Measurements from ENCODE around the gene TNFSF15. TPM values are rescaled to one million over a fixed set of nuclear protein-coding genes. Genes with fewer than 3 reads are reported as not detected.
"Not testable (repeated sequence)": the region's sequence is repeated elsewhere in the genome, so short reads cannot be mapped to it uniquely, and the experiment has no call there.

TNFSF15 gene
- total RNA-seq, 1 experiment from 2014 or later = 0.07 TPM

GRCh38 chr9:114737847-114738246 lies 68.0 kb downstream of the TNFSF15 start:
- in situ Hi-C loops (cut with HindIII; ENCODE audit: low pct_unique_long_range_greater_than_20kb, low sequenced_read_pairs) = no loop called here
- no peak for DNase-seq (ENCODE audit: low read depth)

- in situ Hi-C loops (cut with HindIII; ENCODE audit: low pct_unique_long_range_greater_than_20kb, low sequenced_read_pairs) = no loop called here
- no peak for DNase-seq (ENCODE audit: low read depth)
Observed at GRCh38 chr9:114737118-114737517, 68.7 kb downstream of the TNFSF15 start.

- no peak for DNase-seq (ENCODE audit: low read depth)
- in situ Hi-C loops (cut with HindIII; ENCODE audit: low pct_unique_long_range_greater_than_20kb, low sequenced_read_pairs) = no loop called here
Observed at GRCh38 chr9:114735704-114736103, 70.1 kb downstream of the TNFSF15 start.

- in situ Hi-C loops (cut with HindIII; ENCODE audit: low pct_unique_long_range_greater_than_20kb, low sequenced_read_pairs); DNase-seq (ENCODE audit: low read depth): not testable (repeated sequence)
Observed at GRCh38 chr9:114735139-114735538, 70.7 kb downstream of the TNFSF15 start.

Other genes with a start within 250 kb of the TNFSF15 start
- 127 and 149 TPM in 2 replicates for gene ATP6V1G1, start 218.3 kb downstream of the TNFSF15 start, total RNA-seq (2014; rRNA removed; shearing (Covaris generic); ENCODE audit: low replicate concordance)
- gene TMEM268, start 194.7 kb downstream of the TNFSF15 start, total RNA-seq (2014; rRNA removed; shearing (Covaris generic); ENCODE audit: low replicate concordance) = 11.2 and 14.9 TPM in 2 replicates
- not detected in 2 replicates for gene TEX53, start 148.2 kb downstream of the TNFSF15 start, total RNA-seq (2014; rRNA removed; shearing (Covaris generic); ENCODE audit: low replicate concordance)
- not detected in 2 replicates for gene TEX48, start 123.8 kb downstream of the TNFSF15 start, total RNA-seq (2014; rRNA removed; shearing (Covaris generic); ENCODE audit: low replicate concordance)
- not detected in 2 replicates for gene TNFSF8, start 124.6 kb upstream of the TNFSF15 start, total RNA-seq (2014; rRNA removed; shearing (Covaris generic); ENCODE audit: low replicate concordance)